ENCODE data around the gene ADAMTS10.

- TF ChIP-seq POLR2A (IDR thresholded peaks at IDR 0.05) (no peak), CTCF (IDR thresholded peaks at IDR 0.05) (no peak)
Measured at GRCh38 chr19:8600064-8600463, 10.5 kb downstream of the ADAMTS10 start.
